HG03060 (cell line): ENCODE results near the gene DNAH7.

Source experiments
- ATAC-seq: cut with Tn5 transposase; IDR thresholded peaks from one replicate; pipeline ENCODE4 v1.9.1; 2021; ENCODE audit warnings: low read depth, moderate number of reproducible peaks; ENCODE audit not compliant: unreplicated experiment

The DNAH7 gene

GRCh38 chr2:195818526-195818925 lies 250.1 kb downstream of the DNAH7 start:
- ATAC-seq: no peak

GRCh38 chr2:195818106-195818505 lies 250.5 kb downstream of the DNAH7 start:
- no peak for ATAC-seq

DNA sequence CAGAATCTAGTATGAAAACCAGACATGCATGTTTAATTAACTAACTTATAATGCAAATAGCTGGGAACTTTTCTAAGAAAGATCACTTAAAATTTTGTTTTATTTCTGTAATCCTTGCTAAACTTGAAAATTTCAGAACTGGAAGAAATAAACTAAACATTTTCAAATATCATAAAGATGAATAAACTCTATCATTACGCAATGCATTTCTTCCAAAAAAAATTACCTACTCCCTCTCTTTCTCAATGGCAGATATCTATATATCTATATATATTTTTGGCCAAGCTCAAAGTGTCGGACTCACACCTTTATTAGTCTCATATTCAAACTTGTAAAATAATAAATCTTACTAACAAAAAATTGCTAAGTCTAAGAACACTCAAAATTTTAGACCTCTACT lies 253.6 kb downstream of the DNAH7 start:
- no peak for ATAC-seq

- no peak for ATAC-seq
Observed at GRCh38 chr2:195813421-195813820, 255.2 kb downstream of the DNAH7 start.

GRCh38 chr2:195810340-195811098 lies 258.1 kb downstream of the DNAH7 start:
- ATAC-seq: no peak

- no peak for ATAC-seq
Observed at GRCh38 chr2:195808189-195808588, 260.4 kb downstream of the DNAH7 start.

DNA sequence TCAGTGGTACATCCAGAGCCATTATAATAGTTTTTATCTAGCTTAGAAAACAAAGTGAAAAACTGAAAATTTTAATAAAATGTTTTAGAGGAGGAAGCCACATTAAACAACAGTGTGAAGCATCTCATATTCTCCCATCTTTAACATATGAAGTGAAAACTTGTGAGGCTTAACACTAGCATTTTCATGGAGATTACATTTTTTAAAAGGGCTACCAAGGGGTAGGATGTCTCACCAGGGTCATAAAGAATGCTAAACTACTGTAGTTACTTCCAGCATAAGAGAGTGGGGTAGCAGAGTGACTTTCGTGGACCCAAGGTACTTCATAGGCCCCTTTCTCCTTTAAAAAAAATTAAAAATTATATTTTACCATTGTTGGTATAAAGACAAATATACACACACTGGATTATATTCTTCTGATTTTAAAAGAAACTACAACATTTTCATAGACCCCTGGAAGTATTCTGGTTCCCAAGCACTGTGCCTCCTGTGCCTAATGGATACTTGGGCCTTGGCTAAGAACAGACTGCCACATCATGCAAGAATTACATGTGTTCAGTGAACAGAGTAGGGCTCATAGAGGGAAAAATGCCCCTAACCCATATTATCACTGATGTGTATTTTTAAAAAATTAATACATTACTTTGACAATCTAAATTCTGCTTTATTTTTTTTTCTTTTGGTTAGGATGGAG lies 263.2 kb downstream of the DNAH7 start:
- ATAC-seq: no peak

DNA sequence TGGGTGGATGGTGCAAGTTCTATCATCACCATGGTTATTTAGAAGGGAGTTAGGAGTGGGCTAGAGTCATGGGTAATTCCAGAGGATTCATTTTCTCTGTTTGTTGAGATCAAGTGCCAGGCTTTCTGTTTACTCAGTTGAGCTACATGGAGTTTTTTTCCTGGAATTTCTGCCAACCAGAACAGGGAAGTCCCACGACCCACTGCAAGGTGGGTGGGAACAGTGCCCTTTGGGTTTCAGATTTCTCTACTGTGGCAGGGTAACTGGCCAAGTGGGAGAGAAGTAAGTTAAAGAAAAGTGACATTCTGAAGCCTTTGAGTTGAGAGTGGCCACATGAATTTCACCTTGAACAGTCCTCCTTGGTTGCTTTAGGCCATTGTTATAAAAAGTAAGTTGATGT lies 272.8 kb downstream of the DNAH7 start:
- ATAC-seq: no peak

DNA sequence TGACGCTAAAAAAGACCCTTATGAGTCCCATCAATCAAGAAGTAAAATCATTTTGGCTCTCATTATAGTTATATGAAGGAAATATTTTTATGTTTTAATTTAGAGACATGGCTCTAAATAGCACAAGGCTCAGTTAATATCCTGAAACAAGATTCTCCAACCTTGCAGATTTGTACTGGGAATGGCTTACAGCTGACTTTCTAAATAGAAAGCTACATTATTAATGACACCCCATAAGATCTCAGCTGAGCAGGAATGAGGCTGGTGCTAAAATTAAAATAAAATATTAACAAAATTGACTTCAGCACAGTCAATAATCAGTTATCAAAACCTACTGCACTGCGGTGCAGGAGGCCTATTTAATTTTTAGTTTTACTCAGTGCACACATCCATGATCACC lies 274.8 kb downstream of the DNAH7 start:
- no peak for ATAC-seq

GRCh38 chr2:195782156-195782555 lies 286.5 kb downstream of the DNAH7 start:
- ATAC-seq: no peak

- no peak for ATAC-seq
Observed at GRCh38 chr2:195779491-195779890, 289.1 kb downstream of the DNAH7 start.

DNA sequence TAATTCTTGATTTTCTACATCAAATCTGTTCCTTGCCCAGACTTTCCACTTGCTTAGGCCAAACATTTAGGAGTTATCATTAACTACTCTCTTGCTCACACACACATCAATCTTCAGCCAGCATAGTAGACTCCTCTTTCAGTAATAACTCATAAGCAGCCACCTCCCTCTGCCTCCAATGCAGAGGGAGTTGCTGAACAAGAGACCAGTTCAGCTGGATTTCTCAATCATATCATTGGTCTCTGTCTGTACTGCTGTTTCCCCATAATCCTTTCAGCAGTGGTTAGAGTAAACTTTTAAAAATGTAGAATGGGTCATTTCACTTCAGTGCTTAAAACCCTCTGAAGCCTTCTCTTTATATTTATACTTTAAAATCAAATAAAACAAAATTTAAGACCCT lies 298.7 kb downstream of the DNAH7 start:
- ATAC-seq: no peak

GRCh38 chr2:195768431-195768830 lies 300.2 kb downstream of the DNAH7 start:
- no peak for ATAC-seq

DNA sequence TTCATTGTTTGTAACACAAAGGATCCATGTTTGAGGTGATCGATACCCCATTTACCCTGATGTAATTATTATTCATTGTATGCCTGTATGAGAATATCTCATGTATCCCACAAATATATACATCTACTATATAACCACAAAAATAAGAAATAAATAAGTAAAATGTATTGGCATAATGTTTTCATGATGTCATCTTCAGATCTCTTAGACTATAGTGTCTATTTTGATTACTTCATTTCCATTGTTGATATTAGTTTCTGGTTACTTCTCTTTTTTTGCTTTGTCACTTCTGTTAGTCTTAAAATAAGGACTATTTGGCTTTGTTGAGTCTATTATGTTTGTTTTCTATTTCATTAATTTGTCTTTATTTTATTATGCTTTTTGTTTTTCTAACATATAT lies 301.9 kb downstream of the DNAH7 start:
- ATAC-seq: no peak

DNA sequence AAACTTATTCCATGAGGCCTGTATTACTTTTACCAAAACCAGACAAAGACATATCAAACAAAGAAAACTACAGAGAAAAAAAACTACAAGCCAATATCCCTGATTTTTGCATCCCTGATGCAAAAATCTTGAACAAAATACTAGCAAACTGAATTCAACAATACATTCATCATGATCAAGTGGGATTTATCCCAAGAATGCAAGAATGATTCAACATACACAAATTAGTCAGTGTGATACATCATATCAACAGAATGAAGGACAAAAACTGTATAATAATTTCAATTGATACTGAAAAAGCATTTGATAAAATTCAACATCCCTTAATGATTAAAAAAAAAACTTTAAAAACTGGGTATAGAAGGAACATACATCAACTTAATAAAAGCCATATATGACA lies 304.8 kb downstream of the DNAH7 start:
- ATAC-seq: no peak

GRCh38 chr2:195759877-195760276 lies 308.8 kb downstream of the DNAH7 start:
- ATAC-seq: no peak

- ATAC-seq: no peak
Observed at GRCh38 chr2:195758846-195759245, 309.8 kb downstream of the DNAH7 start.

GRCh38 chr2:195756218-195756942 lies 312.3 kb downstream of the DNAH7 start:
- no peak for ATAC-seq

DNA sequence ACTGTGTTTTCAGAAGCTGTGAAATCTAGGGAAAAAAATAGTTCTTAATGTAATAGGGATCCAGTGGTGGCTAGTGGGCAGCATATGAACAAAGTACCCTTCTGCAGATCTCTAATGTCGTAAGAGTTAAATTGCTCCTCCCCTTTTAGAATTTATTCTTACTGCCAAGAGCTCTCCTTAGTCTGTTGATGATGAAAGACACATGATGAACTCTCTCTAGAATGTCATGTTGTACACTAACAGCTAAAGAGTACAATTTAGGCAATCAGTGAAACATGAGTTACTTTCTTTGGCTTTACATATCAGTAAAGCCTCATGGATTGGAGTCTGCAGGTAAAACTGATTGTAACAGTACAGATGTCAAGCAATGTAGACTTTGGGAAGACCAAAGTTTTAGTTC lies 327.4 kb downstream of the DNAH7 start:
- ATAC-seq: no peak

- no peak for ATAC-seq
Observed at GRCh38 chr2:195737511-195738325, 330.9 kb downstream of the DNAH7 start.

DNA sequence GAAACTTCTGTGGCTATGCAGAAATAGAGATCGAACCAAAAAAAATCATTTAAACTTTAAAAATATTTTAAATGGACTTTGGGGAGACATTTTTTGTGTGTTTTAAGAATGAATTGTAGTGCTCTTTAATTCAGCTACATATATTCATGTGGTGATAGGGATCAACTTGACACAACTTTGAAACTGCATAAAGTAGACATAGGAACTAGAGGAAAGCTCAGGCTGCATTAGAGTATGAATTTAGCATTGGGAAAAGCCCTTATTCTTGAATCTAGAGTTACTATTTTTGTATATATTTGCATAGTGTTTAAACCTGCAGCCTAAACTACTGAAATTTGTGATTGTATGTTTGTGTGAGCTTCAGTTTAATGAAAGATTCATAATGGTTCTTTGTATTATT lies 333.3 kb downstream of the DNAH7 start:
- no peak for ATAC-seq
